WERI-Rb-1 (cell line): Measurements from ENCODE around the gene ZRSR2.
"Not testable (repeated sequence)": the region's sequence is repeated elsewhere in the genome, so short reads cannot be mapped to it uniquely, and the experiment has no call there.

Experiments
- DNase-seq: peaks from one replicate; pipeline ENCODE4 v3.0.0-alpha.2; 2020
- H3K27ac ChIP-seq: fragments of 250-450 bp; sonication (Bioruptor Pico); 2 replicates; pipeline ENCODE4 v1.5.1; 2020; ENCODE audit warnings: mild to moderate bottlenecking, moderate library complexity
- H3K27me3 ChIP-seq: fragments of 250-450 bp; sonication (Bioruptor Pico); 2 replicates; pipeline ENCODE4 v1.5.1; 2021; ENCODE audit warnings: mild to moderate bottlenecking, low read depth, moderate library complexity; ENCODE audit not compliant: insufficient read depth, severe bottlenecking
- H3K36me3 ChIP-seq: fragments of 250-450 bp; sonication (Bioruptor Pico); 2 replicates; pipeline ENCODE4 v1.5.1; 2020; ENCODE audit warnings: mild to moderate bottlenecking, moderate library complexity
- H3K4me3 ChIP-seq: 2 replicates; pipeline ENCODE4 v1.5.1; 2011; ENCODE audit warnings: low read depth, mild to moderate bottlenecking, control low read depth, low read length
- H3K9me3 ChIP-seq: fragments of 250-450 bp; sonication (Bioruptor Pico); 2 replicates; pipeline ENCODE4 v1.5.1; 2021; ENCODE audit warnings: mild to moderate bottlenecking, moderate library complexity; ENCODE audit not compliant: severe bottlenecking
- CTCF ChIP-seq: IDR thresholded peaks from 2 replicates; pipeline ENCODE4 v1.5.1; 2011; ENCODE audit warnings: low read depth, mild to moderate bottlenecking, control low read depth, inconsistent platforms, low read length

Gene ZRSR2

GRCh38 chrX:15816886-15817285 lies 26.6 kb downstream of the ZRSR2 start:
- no peaks in the 10 kb centered on the region for H3K9me3 ChIP-seq
- peaks cover 56% of the 10 kb centered on the region for H3K36me3 ChIP-seq
- H3K27me3 ChIP-seq, result no peaks in the 10 kb centered on the region
- H3K27ac ChIP-seq, result no peak overlapping the region
- no peak for DNase-seq
- TF ChIP-seq CTCF, result no peak
- no peak overlapping the region for H3K4me3 ChIP-seq

DNA sequence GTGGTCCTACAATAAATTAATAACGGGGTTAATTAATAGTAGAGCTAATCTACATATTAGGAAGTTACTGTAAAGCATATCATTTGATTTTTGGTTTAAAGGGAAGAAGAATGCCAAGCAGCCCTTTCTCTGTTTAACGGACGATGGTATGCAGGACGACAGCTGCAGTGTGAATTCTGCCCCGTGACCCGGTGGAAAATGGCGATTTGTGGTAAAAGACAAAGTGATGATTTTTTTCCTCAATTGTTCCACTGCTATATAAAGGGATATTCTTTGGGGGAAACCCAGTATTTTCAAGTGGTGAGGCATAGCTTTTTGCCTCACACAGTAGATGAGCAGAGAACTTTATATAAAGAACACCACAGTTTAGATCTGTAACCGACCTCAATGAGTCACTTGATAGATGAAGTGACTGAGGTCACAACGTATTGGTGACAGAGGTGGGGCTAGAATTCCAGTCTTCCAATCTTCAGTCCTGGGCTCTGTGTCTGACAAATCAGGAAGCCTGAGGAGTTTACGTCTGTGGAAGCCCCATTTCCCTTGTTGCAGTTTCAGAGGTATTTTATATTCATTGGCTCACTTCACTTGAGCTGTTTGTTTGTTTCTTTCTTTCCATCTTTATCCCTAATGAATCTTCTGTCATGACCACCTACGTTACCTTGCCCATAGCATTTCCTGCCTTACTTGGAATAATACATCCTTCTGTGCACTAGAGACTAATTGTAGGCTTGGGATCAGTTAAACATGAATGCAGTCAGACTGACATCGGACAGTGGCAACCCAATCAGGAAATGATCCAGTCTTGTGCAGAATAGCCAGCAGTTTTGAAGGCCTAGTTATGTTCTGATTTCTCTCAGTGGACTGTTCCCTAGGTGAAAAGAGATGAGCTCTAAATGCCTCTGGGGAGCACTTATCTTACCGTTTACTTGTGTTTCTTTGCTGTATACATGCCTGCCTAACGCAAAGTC lies 30.1 kb downstream of the ZRSR2 start:
- no peak for TF ChIP-seq CTCF
- peaks cover 56% of the 10 kb centered on the region for H3K36me3 ChIP-seq

DNA sequence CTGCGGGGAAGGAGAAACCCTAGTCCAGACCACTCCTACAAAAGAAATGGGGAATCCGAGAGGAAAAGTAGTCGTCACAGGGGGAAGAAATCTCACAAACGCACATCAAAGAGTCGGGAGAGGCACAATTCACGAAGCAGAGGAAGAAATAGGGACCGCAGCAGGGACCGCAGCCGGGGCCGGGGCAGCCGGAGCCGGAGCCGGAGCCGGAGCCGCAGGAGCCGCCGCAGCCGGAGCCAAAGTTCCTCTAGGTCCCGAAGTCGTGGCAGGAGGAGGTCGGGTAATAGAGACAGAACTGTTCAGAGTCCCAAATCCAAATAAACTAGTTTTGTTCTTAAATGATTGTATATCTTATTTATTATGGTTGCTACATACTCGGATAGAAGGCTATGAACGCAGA lies 32.6 kb downstream of the ZRSR2 start:
- DNase-seq, result no peak
- peaks cover 38% of the 10 kb centered on the region for H3K36me3 ChIP-seq
- no peaks in the 10 kb centered on the region for H3K27me3 ChIP-seq
- no peak overlapping the region for H3K4me3 ChIP-seq
- no peak for TF ChIP-seq CTCF
- H3K27ac ChIP-seq, result no peak overlapping the region
- no peaks in the 10 kb centered on the region for H3K9me3 ChIP-seq

More for the DNA sequence above, 30.1 kb downstream of the ZRSR2 start:
- Histone ChIP-seq H3K9me3 (no peaks in the 10 kb centered on the region), H3K4me3 (no peak overlapping the region), H3K27me3 (no peaks in the 10 kb centered on the region), H3K27ac (no peak overlapping the region)
- no peak for DNase-seq

- Histone ChIP-seq H3K27me3 (no peaks in the 10 kb centered on the region), H3K36me3 (peaks cover 14% of the 10 kb centered on the region), H3K4me3 (no peak overlapping the region), H3K9me3 (no peaks in the 10 kb centered on the region), H3K27ac (no peak overlapping the region)
- DNase-seq, result no peak
- TF ChIP-seq CTCF, result no peak
Observed at GRCh38 chrX:15825936-15826335, 35.7 kb downstream of the ZRSR2 start.

DNA sequence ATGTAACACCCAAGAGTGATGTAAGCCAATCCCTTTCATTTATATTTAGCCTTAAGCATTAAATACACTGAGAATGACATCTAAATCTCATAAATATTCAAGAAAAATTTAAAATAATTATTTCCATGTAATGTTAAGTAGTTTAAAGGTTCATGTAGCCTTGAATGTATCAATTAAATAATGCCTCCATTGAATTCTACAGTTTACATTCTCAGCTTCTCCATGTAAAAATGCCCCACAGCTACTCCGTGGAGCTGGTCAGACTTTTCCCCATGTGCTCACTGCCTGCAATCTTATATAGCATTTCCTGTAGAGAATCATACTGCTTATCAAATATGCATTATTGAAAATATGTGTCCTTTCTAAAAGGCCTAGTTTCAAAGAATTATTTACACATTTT lies 38.9 kb downstream of the ZRSR2 start:
- H3K27ac ChIP-seq, result no peak overlapping the region
- H3K9me3 ChIP-seq, result no peaks in the 10 kb centered on the region
- no peak for DNase-seq
- peaks cover 4% of the 10 kb centered on the region for H3K36me3 ChIP-seq
- TF ChIP-seq CTCF, result no peak
- no peaks in the 10 kb centered on the region for H3K27me3 ChIP-seq
- no peak overlapping the region for H3K4me3 ChIP-seq

- H3K27ac ChIP-seq, DNase-seq, H3K27me3 ChIP-seq, H3K36me3 ChIP-seq, H3K4me3 ChIP-seq, H3K9me3 ChIP-seq: not testable (repeated sequence)
Observed at GRCh38 chrX:15831347-15831746, 41.1 kb downstream of the ZRSR2 start.
